GM12892 (cell line): Measurements from ENCODE around the gene P2RY6.

ENCODE experiments used
- POLR2A ChIP-seq: IDR thresholded peaks from 2 replicates; pipeline ENCODE4 v1.6.1; 2011; ENCODE audit warnings: low read depth, low read length, control low read depth
- POLR2AphosphoS5 ChIP-seq: IDR thresholded peaks from 2 replicates; pipeline ENCODE4 v1.6.1; 2011; ENCODE audit warnings: low read depth, low read length, control low read depth
- TAF1 ChIP-seq: IDR thresholded peaks from 2 replicates; pipeline ENCODE4 v1.6.1; 2011; ENCODE audit warnings: low read depth, mild to moderate bottlenecking, control low read depth, low read length, borderline replicate concordance

DNA sequence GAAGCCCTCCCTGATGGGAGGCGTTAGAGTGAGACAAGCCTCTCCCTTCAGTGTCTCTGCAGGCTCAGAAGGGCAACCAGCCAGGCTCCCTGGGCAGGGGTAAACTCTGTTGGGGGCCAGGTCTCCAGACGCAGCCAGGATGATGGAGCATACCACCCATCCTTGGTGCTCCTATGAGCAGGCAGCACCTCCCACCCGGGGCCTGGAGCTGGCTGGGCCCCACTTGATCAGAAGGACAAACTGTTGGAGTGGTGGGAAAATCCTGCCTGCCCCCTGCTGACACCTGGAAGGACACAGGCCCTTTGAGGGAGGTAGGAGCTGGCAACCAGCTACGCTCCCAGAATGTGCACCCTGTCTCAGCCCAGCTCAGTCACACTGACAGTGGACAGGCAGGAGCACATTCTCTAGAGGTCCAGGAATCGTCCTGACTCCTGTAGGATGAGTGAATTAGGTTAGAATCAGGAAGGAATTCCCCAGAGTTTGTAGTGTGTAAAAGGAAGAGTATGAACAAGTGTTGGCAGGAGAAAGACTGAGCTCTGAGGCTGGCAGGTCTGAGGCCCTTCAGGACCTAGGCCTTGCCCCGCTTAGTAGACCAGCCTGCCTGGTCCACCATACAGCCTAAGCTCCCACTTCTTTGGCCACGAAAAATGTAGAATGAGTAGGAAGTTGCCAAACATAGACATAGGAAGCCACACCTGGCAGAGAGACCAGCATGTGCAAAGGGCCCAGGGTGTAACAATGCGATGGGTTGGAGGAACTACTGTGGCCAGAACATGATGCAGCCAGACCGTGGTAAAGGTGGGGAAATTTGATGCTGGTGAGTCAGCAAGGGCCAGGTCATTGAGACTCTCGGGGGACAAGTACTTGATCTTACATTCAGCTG lies 55.0 kb downstream of the P2RY6 start:
- TF ChIP-seq POLR2A (no peak), TAF1 (no peak), POLR2AphosphoS5 (no peak)
